HL-60 (cell line): ENCODE data around the gene ADCK1.

ENCODE experiments used
- DNase-seq, 2 experiments: peaks; one replicate each; pipeline ENCODE4 v3.0.0-alpha.2; 2010 to 2020; ENCODE audit warnings: low read depth in 1 of 2, low spot score in 1 of 2
- H3K27ac ChIP-seq: fragments of 250-450 bp; sonication (Bioruptor Pico); replicated peaks from 2 replicates; pipeline ENCODE4 v1.5.1; 2020; ENCODE audit warnings: mild to moderate bottlenecking, moderate library complexity
- H3K27me3 ChIP-seq: fragments of 250-450 bp; sonication (Bioruptor Pico); 2 replicates; pipeline ENCODE4 v1.5.1; 2021; ENCODE audit warnings: mild to moderate bottlenecking, moderate library complexity; ENCODE audit not compliant: insufficient read depth, poor library complexity, severe bottlenecking
- H3K4me3 ChIP-seq: replicated peaks from 2 replicates; pipeline ENCODE4 v1.5.1; 2011; ENCODE audit warnings: mild to moderate bottlenecking, control low read depth, low read length; ENCODE audit not compliant: insufficient read depth
- CTCF ChIP-seq: IDR thresholded peaks from one replicate; pipeline ENCODE4 v1.5.1; 2011; ENCODE audit warnings: low read length, control low read depth, inconsistent platforms; ENCODE audit not compliant: insufficient read depth
- GABPA ChIP-seq: IDR thresholded peaks from 2 replicates; pipeline ENCODE4 v1.6.1; 2012; ENCODE audit warnings: low read depth
- POLR2AphosphoS5 ChIP-seq: IDR thresholded peaks from 2 replicates; pipeline ENCODE4 v1.6.1; 2012; ENCODE audit warnings: low read depth
- REST ChIP-seq: IDR thresholded peaks from 2 replicates; pipeline ENCODE4 v1.6.1; 2012; ENCODE audit warnings: low read depth; ENCODE audit not compliant: insufficient replicate concordance
- SPI1 ChIP-seq: IDR thresholded peaks from 2 replicates; pipeline ENCODE4 v1.6.1; 2012; ENCODE audit warnings: low read depth, mild to moderate bottlenecking, borderline replicate concordance

ADCK1 gene

GRCh38 chr14:77970646-77971045 lies 170.7 kb downstream of the ADCK1 start:
- Histone ChIP-seq H3K4me3 (no peak overlapping the region), H3K27ac (no peak overlapping the region), H3K27me3 (no peaks in the 10 kb centered on the region)
- no peak for DNase-seq
- TF ChIP-seq SPI1 (no peak), REST (no peak), POLR2AphosphoS5 (no peak), GABPA (no peak), CTCF (no peak)

- Histone ChIP-seq H3K27me3 (no peaks in the 10 kb centered on the region), H3K4me3 (no peak overlapping the region), H3K27ac (no peak overlapping the region)
- TF ChIP-seq CTCF (no peak), GABPA (no peak), SPI1 (no peak), POLR2AphosphoS5 (no peak), REST (no peak)
- no peak for DNase-seq
These were observed 173.3 kb downstream of the ADCK1 start for GRCh38 chr14:77973246-77973645.

- H3K27me3 ChIP-seq, result no peaks in the 10 kb centered on the region
- TF ChIP-seq REST, result no peak
- TF ChIP-seq CTCF, result no peak
- TF ChIP-seq SPI1, result no peak
- no peak for TF ChIP-seq POLR2AphosphoS5
- no peak for TF ChIP-seq GABPA
- no peak overlapping the region for H3K4me3 ChIP-seq
- H3K27ac ChIP-seq, result no peak overlapping the region
- DNase-seq, result no peak
These were observed 176.7 kb downstream of the ADCK1 start for GRCh38 chr14:77976591-77976990.
